Muscle layer of colon (tissue), 2 donors: ENCODE measurements around the gene RMRP.

Source experiments
- H3K27ac ChIP-seq: one replicate; pipeline ENCODE4 v1.7.0; 2013; ENCODE audit warnings: low read depth, mild to moderate bottlenecking, low read length, moderate library complexity
- H3K27me3 ChIP-seq, 2 donors: one replicate each; pipeline ENCODE4 v1.7.0; 2013; ENCODE audit warnings: low read length in 2 of 2, mild to moderate bottlenecking in 2 of 2; ENCODE audit not compliant: insufficient read depth in 2 of 2, control insufficient read depth in 1 of 2
- H3K36me3 ChIP-seq: one replicate; pipeline ENCODE4 v1.7.0; 2013; ENCODE audit warnings: mild to moderate bottlenecking, low read length; ENCODE audit not compliant: insufficient read depth
- H3K4me1 ChIP-seq: one replicate; pipeline ENCODE4 v1.7.0; 2013; ENCODE audit warnings: mild to moderate bottlenecking, low read length; ENCODE audit not compliant: insufficient read depth
- H3K4me3 ChIP-seq, 2 donors: one replicate each; pipeline ENCODE4 v1.7.0; 2013; ENCODE audit warnings: low read length in 2 of 2, low read depth in 1 of 2, mild to moderate bottlenecking in 1 of 2, moderate library complexity in 1 of 2
- H3K9ac ChIP-seq: one replicate; pipeline ENCODE4 v1.7.0; 2013; ENCODE audit warnings: low read length
- H3K9me3 ChIP-seq: one replicate; pipeline ENCODE4 v1.7.0; 2013; ENCODE audit warnings: mild to moderate bottlenecking, low read length
- donor health status: abdominal sarcoma.
- donor health status: Adenocarcinoma of cecum.

RMRP gene

GRCh38 chr9:35675204-35675603, 17.4 kb upstream of the RMRP start:
- Histone ChIP-seq H3K9ac (no peak overlapping the region), H3K27ac (no peak overlapping the region)

DNA sequence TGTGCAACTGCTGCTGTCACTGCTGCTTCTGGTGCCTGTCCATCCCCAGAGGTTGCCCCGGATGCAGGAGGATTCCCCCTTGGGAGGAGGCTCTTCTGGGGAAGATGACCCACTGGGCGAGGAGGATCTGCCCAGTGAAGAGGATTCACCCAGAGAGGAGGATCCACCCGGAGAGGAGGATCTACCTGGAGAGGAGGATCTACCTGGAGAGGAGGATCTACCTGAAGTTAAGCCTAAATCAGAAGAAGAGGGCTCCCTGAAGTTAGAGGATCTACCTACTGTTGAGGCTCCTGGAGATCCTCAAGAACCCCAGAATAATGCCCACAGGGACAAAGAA, 16.2 kb upstream of the RMRP start:
- H3K27ac ChIP-seq: no peak overlapping the region
- no peaks in the 10 kb centered on the region for H3K9me3 ChIP-seq
- H3K36me3 ChIP-seq: no peaks in the 10 kb centered on the region
- H3K4me1 ChIP-seq: peaks cover 24% of the 10 kb centered on the region
- H3K27me3 ChIP-seq: no peaks in the 10 kb centered on the region
- no peak overlapping the region for H3K4me3 ChIP-seq
- no peak overlapping the region for H3K9ac ChIP-seq

More at GRCh38 chr9:35675204-35675603, 17.4 kb upstream of the RMRP start:
- no peaks in the 10 kb centered on the region for H3K36me3 ChIP-seq
- peaks cover 26% of the 10 kb centered on the region for H3K4me1 ChIP-seq
- no peaks in the 10 kb centered on the region for H3K9me3 ChIP-seq
- H3K27me3 ChIP-seq: no peaks in the 10 kb centered on the region
- H3K4me3 ChIP-seq: peak overlapping the region in 1 of 2 donors; percentile 53

DNA sequence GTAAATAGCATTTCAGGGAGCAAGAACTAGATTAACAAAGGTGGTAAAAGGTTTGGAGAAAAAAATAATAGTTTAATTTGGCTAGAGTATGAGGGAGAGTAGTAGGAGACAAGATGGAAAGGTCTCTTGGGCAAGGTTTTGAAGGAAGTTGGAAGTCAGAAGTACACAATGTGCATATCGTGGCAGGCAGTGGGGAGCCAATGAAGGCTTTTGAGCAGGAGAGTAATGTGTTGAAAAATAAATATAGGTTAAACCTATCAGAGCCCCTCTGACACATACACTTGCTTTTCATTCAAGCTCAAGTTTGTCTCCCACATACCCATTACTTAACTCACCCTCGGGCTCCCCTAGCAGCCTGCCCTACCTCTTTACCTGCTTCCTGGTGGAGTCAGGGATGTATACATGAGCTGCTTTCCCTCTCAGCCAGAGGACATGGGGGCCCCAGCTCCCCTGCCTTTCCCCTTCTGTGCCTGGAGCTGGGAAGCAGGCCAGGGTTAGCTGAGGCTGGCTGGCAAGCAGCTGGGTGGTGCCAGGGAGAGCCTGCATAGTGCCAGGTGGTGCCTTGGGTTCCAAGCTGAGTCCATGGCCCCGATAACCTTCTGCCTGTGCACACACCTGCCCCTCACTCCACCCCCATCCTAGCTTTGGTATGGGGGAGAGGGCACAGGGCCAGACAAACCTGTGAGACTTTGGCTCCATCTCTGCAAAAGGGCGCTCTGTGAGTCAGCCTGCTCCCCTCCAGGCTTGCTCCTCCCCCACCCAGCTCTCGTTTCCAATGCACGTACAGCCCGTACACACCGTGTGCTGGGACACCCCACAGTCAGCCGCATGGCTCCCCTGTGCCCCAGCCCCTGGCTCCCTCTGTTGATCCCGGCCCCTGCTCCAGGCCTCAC, 15.6 kb upstream of the RMRP start, which contains the start of gene CA9:
TSS of gene CA9 (plus strand) at position 797 of the 893 bp plus-strand sequence. CDS start at position 829, 32 bp downstream.
- Histone ChIP-seq H3K4me1 (peaks cover 24% of the 10 kb centered on the region), H3K4me3 (no peak within 1 kb of the TSS), H3K9ac (no peak within 1 kb of the TSS), H3K36me3 (no peaks in the 10 kb centered on the region), H3K27me3 (no peaks in the 10 kb centered on the region), H3K9me3 (no peaks in the 10 kb centered on the region), H3K27ac (peak within 1 kb of the TSS; percentile 14)

DNA sequence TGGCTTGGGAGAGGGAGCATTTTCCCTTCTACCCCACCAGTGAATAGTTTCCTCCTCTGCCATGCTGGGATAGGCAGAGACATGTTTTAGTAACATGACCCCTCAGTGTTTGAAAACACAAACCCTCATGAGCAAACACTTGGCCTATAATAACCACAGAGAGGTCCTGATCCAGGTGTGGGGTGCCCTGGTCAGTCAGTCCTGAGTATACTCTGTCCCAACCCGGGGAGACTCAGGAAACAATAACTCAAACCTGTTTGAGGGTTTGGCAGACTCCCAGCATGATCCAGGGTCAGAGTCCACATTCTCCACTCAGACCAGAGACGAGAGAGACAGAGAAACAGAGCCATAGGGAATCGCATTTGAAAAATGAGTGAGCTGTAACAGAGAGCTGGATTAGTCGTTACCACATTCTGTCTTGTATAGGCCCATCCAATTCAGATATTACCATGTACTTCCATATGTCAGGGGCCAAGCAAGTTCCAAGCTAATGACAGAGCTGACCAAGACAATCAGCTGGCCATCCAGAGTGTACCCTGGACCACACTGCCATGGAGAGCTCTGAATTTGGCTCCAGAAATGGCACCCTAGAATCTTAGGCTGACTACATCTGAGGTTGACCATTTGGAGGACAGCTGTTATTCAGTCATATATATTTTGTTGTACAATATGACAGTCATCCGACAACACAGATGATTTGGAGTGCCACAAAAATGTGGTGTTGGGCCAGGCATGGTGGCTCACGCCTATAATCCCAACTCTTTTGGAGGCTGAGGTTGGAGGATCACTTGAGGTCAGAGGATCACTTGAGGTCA, 11.7 kb upstream of the RMRP start:
- H3K4me1 ChIP-seq: peaks cover 20% of the 10 kb centered on the region
- no peaks in the 10 kb centered on the region for H3K27me3 ChIP-seq
- H3K9ac ChIP-seq: no peak overlapping the region
- H3K36me3 ChIP-seq: no peaks in the 10 kb centered on the region
- H3K27ac ChIP-seq: no peak overlapping the region
- H3K9me3 ChIP-seq: no peaks in the 10 kb centered on the region
- no peak overlapping the region for H3K4me3 ChIP-seq

DNA sequence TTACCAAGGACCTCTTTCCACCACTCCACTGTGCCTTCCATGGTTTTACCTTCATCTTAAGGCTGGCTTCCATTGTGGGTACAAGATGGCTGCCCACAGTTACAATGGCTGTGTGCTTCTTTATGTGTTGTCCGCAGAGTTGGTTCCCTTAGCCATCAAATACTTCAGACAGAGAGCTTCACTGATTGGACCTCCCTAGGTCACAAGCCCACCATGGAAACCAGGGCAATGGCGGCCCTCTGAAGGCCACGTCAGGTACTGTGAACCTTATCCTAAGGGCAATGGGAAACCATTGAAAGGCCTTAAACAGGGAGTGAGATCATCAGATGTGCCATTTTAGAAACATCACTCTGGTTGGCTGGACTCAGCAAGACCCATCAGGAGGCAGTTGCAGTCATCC, 10.1 kb upstream of the RMRP start:
- Histone ChIP-seq H3K27me3 (no peaks in the 10 kb centered on the region), H3K27ac (no peak overlapping the region), H3K36me3 (no peaks in the 10 kb centered on the region), H3K9me3 (no peaks in the 10 kb centered on the region), H3K4me1 (peaks cover 9% of the 10 kb centered on the region), H3K9ac (no peak overlapping the region), H3K4me3 (no peak overlapping the region)

DNA sequence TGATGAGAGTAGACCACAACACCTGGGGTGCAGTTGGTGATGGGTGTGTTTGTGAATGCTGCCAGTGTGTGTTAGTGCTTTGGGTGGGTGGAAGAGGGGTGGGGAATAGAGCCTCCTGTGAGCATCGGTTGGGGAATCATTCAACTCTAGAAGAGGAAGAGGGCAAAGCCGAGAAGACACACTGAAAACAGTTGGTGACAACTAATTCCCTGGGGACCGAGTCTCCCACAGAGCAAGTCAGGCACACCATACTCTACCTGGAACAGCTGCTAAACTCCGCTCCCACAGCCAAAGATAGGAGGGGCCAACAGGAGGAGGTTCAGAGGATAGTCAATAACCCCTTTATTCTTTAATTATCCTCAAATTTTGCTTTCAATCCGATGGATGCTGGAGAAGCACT, 8.7 kb upstream of the RMRP start:
- Histone ChIP-seq H3K27ac (no peak overlapping the region), H3K4me1 (peaks cover 19% of the 10 kb centered on the region), H3K27me3 (no peaks in the 10 kb centered on the region), H3K4me3 (no peak overlapping the region), H3K36me3 (no peaks in the 10 kb centered on the region), H3K9ac (no peak overlapping the region), H3K9me3 (no peaks in the 10 kb centered on the region)

- no peaks in the 10 kb centered on the region for H3K27me3 ChIP-seq
- H3K36me3 ChIP-seq: peaks cover 4% of the 10 kb centered on the region
- H3K27ac ChIP-seq: no peak overlapping the region
- H3K4me1 ChIP-seq: peaks cover 19% of the 10 kb centered on the region
- H3K9me3 ChIP-seq: no peaks in the 10 kb centered on the region
- H3K9ac ChIP-seq: no peak overlapping the region
- no peak overlapping the region for H3K4me3 ChIP-seq
Measured at GRCh38 chr9:35666045-35666444, 8.2 kb upstream of the RMRP start.

- Histone ChIP-seq H3K9me3 (no peaks in the 10 kb centered on the region), H3K36me3 (peaks cover 10% of the 10 kb centered on the region), H3K27me3 (no peaks in the 10 kb centered on the region), H3K4me3 (peak overlapping the region; percentile 25 to 59), H3K9ac (no peak overlapping the region), H3K27ac (peak overlapping the region; percentile 76), H3K4me1 (peaks cover 25% of the 10 kb centered on the region)
Measured at GRCh38 chr9:35665471-35665818, 7.6 kb upstream of the RMRP start.

DNA sequence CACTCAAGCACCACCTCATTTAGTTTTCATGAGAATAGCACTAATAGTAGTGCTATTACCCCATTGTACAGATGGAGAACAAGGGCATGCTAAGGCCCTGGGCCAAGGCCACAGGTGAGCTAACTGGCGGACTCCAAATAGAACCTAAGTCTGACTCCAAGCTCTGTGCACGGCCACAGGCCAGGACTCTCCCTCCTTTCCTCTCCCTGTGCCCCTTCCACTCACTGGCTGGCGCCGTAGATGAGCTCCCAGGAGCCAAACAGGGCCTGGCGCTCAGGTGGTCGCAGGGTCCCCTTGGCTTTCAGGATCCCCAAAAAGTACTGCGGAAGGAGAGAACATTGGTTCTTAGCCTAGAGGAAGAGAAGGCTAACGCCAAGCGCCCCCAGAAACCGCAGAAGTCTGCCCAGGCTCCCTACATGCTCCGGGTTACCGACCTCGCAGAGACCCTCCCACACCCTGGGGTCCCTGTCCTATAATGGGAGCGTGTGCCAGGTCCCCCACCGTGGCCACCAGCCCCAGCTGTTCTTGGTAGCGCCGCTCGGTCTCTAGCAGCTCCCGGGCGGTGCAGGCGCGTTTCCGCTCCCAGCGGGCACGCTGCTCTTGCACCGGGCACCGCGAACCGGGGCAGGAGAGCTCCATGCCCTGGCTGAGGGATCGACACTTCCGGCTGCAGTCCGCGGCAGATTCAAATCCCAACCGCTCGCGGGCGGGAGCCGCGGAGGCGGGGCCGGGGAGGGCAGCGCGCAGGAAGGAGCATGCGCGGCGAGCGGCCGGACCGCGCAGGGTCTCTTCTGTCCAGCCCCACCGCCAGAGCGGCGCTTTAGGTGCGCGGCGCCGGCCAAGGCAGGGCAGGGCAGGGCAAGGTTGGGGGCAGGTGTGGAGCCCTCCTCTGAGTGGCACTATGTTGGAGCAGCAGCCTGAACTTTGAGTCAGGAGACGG, 7.0 kb upstream of the RMRP start, which contains the start of gene ARHGEF39:
TSS of gene ARHGEF39 (minus strand) at position 665 of the 940 bp plus-strand sequence. CDS start at position 639, 26 bp downstream.
- Histone ChIP-seq H3K27me3 (no peaks in the 10 kb centered on the region), H3K9ac (peak within 1 kb of the TSS; percentile 54), H3K4me1 (peaks cover 31% of the 10 kb centered on the region), H3K36me3 (peaks cover 17% of the 10 kb centered on the region), H3K4me3 (peak within 1 kb of the TSS; percentile 25 to 59), H3K9me3 (no peaks in the 10 kb centered on the region), H3K27ac (peak within 1 kb of the TSS; percentile 76)

GRCh38 chr9:35662437-35662836, 4.6 kb upstream of the RMRP start:
- H3K4me3 ChIP-seq: no peak overlapping the region
- H3K27ac ChIP-seq: peak overlapping the region; percentile 92
- H3K36me3 ChIP-seq: peaks cover 17% of the 10 kb centered on the region
- no peaks in the 10 kb centered on the region for H3K27me3 ChIP-seq
- H3K9ac ChIP-seq: no peak overlapping the region
- peaks cover 41% of the 10 kb centered on the region for H3K4me1 ChIP-seq
- H3K9me3 ChIP-seq: no peaks in the 10 kb centered on the region
